Stimulated activated CD8-positive, alpha-beta memory T cell treated with anti-CD3 and anti-CD28 coated beads, Interleukin-15, amount 100 ng/mL, for 4 hours (primary cell): ENCODE results near the gene CRACDL.
"Not testable (repeated sequence)": the region's sequence is repeated elsewhere in the genome, so short reads cannot be mapped to it uniquely, and the experiment has no call there.

ENCODE experiments used
- DNase-seq, 2 donors: peaks; one replicate each; pipeline ENCODE4 v3.0.0-alpha.2; 2020; ENCODE audit warnings: low read depth in 2 of 2

Gene CRACDL

DNA sequence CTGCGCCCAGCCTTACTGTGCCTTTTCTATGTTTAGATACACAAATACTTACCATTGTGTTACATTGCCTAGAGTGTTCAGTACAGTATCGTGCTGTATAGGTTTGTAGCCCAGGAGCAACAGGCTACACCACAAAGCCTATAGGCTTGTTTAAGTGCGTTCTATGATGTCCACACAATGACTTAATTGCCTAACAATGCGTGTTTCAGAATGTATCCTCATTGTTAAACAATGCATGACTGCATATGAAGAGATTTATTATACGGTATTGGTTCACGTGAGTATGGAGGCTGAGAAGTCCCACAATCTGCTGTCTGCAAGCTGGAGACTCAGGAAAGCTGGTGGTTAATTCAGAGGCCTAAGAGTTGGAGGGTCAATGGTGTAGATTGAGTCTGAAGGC, 158.9 kb downstream of the CRACDL start:
- no peak for DNase-seq

DNA sequence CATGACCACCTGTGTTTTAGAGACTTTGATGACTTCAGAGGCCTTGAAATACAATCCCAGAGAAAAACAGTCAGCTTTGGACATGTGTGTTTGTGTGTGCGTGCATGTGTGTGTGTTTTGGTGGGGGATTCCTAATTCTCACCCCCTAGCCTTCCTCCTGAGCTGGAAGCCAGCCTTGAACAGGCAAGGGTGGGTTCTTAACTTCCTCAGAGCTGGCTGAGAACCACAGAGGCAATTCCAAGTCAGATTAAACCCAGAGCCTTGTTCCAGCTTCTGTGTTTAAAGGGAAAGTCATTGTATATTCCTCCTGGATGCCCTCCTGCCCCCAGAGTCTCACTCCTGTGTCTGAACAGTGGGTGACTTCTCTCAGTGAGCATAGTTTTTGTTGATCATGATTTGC, 159.9 kb downstream of the CRACDL start:
- DNase-seq: no peak

DNA sequence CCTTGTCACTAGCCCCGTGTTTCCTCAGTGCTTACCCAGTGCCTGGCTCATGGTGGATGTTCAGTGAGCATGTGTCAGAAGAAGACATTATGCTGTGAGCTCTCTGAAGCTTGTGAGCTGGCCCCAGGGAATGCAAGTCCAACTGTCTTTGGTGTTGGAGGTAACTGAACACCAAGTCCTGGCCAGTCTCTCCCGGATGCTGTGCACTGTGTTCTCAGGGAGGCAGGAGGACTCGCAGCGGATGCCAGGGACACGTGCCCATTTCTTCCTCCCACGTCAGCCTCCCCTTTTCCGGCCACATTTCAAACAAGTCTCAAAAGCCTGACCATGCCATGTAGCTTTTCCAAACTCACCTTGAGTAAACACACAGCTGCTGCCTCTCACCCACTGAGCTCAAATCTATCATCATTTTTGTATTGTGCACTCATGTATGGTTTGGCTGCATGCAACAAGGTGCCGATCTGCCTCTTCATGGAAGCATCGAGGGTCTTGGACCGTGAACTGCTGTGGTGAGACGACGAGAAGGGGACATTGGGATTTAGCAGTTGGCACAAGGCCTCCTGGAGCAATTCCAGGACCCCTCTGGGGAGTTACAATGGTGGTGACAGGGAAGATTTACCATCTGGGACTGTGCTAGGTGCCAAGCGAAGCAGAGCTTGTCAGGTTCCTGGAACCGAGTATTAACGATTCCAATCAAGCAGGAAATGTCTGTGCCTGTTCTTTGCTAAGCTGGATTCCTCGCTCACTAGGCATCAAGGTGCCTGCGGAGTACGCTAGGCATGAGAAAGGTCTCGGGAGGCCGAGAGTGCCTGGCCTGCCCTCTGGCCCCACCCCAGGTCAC, 160.7 kb downstream of the CRACDL start:
- DNase-seq: no peak

- DNase-seq: no peak
These were observed 162.1 kb downstream of the CRACDL start for GRCh38 chr2:98773907-98774306.

DNA sequence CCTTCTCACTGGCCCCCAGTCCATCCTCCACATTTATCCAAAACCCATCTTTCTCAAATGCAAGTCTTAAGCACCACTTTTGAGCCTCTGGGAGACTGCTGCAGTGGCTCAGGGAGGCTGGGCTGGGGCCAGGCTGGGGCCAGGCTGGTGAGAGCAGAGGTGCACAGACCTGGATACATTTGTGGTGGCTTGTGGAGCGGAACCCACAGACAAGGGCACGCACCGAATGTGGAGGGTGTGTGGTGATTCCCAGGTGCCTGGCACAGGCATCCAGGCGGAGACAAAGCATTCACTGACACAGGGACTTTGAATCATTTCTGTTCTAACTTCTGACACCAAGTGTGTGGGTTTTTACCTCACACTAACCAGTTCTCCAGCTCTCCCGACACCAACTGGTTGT, 162.9 kb downstream of the CRACDL start:
- no peak for DNase-seq

GRCh38 chr2:98772536-98772935, 163.5 kb downstream of the CRACDL start:
- DNase-seq: no peak

DNA sequence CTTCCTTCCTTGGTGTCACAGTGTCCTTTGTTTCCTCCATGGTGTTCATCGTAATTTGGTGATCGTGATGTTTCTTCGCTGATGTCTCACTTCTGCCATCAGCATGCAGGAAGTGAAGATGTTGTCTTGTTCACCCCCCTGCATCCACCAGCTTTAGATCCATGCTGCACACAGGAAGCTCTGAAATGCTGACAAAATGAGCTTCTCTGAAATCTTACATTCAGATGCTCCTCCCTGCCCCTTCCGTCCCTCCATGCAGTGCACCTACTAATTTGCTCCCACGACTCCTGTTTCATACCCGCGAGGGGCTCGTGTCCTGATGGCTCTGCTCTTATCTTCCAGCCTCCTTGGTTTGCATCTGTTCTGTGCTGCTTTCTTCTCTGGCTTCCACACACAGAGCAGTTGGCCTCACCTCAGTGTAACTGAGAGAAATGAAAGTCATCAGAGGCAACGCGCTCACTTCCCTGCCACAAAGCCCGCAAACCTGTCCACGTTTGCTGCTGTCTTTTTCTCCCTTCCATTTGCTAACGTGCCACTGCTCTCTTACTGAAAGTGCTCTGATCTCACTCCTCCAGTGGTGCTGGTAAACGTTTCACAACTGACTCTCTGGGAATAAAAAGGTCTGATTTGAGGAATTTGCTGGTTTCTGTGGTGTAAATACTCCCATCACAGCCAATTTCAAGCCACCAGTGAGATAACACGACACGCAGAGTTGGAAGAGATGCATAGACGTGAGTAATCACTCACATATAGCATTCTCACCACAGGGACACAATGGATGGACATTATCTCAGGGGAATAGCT, 164.1 kb downstream of the CRACDL start:
- no peak for DNase-seq

- no peak for DNase-seq
These were observed 164.8 kb downstream of the CRACDL start for GRCh38 chr2:98771264-98771663.

DNA sequence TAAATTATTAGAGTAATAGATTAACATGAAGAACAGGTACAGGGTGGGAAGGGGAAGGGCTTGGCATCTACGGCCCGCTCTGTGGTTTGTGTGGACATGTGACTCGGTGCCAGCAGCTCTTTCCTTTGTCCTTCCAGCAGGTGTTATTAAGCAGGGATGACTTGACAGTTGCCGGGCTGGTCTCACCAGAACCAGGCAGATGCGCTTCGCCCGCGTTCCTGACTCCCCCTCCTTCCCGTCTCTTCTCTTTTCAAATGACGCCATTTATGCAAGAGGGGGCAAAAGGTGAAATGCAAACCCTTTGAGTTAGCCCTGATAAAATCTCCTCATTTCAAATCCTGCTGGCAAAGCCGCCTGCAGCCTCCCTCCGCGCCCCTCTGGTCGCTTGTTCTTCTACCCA, 166.2 kb downstream of the CRACDL start:
- no peak for DNase-seq

- no peak for DNase-seq
These were observed 166.9 kb downstream of the CRACDL start for GRCh38 chr2:98769114-98769476.

DNA sequence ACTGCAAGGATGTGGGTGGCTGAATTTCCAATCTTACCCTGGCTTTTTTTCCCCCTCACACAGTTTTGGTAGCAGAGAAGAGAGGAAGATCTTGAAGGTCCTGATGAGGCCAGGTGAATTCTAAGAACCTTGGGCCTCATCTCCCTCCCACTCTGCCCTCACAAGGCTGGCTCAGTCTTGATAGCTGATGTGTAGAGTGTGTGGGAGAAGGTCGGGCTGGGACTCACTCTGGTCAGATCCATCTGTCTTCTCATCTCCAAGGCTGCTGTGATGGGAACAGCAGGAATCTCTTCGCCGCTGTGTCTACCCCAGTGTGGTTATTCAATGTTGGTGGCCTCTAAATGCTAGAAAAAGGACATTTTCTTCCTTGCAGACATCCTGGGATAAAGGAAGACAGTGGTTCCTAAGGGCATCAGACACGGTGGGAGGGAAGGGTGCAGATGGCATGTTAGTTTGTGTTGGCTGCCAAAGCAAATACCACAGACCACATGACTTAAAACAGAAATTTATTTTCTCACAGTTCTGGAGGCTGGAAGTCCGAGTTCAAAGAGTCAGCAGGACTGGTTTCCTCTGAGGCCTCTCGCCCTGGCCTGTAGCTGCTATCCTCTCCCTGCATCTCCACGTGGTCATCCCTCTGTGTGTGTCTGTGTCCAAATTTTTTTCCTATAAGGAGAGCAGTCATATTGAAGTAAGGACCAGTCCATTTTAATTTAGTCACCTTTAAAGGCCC, 167.5 kb downstream of the CRACDL start:
- no peak for DNase-seq

- no peak for DNase-seq
These were observed 171.5 kb downstream of the CRACDL start for GRCh38 chr2:98764499-98764898.

GRCh38 chr2:98763209-98763951, 172.6 kb downstream of the CRACDL start:
- no peak for DNase-seq

DNA sequence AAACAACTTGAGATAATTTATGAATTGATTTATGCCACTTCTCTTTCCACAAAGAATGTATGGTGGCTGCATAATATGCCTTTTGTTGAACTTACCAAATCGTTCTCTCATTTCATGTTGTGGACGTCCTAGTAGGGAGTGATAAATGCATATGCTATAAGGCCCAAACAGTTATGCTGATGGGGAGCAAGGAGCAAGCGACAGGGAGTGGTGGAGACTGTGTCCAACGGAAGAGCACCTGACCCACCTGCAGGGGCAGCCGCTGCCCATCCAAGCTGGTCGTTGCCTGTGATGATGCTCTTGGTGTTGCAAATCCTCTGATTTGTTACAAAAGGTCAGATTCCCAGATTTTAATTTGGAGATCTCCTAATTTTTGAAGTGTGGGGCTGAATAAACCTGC, 174.1 kb downstream of the CRACDL start:
- no peak for DNase-seq

- DNase-seq: peak in 1 of 2 donors; percentile 31
These were observed 174.7 kb downstream of the CRACDL start for GRCh38 chr2:98761267-98761781.

GRCh38 chr2:98759827-98760625, 176.0 kb downstream of the CRACDL start:
- DNase-seq: no peak

GRCh38 chr2:98759338-98759737, 176.7 kb downstream of the CRACDL start:
- no peak for DNase-seq

DNA sequence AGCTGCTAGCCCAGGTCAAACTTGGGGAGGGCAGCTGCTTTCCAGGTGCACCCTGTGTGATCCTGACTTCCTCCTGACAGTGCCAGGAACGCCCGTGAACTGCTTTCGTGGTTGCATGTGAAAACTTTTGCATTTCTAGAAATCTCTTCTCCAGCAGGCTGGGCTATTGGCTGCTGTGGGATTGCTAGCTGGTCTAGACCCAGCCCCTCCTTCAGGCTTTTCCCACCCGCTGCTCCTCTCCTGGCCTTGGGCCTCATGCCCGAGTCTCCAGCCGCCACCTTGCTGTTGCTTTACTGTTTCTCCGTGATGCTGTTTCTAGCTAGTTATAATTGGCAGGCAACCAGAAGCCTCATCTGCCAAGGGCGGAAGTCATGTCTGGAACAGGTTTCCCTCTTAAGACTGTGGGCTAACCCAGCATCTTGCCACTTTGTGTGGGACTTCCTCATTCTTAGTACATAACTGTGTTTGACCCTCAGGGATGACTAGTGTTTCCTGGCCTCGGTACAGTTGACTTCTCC, 178.1 kb downstream of the CRACDL start:
- DNase-seq: no peak

DNA sequence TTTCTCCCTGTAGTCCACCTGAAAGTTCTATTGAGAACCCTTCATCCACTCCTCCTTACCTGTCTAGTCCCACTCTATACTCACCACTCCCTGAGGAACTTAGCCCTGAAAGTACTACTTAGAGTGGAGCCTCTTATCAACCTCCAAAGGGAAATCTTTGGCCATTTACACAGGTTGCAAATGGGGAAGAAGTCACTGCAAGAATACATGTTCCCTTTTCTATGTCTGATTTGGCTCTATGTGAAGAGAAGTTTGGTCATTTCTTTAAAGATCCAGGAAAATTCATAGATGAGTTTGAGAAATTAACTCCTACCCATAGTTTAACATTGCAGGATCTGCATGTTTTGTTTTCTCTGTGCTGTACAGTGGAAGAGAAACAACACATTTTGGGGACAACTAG, 182.2 kb downstream of the CRACDL start:
- DNase-seq: no peak

DNA sequence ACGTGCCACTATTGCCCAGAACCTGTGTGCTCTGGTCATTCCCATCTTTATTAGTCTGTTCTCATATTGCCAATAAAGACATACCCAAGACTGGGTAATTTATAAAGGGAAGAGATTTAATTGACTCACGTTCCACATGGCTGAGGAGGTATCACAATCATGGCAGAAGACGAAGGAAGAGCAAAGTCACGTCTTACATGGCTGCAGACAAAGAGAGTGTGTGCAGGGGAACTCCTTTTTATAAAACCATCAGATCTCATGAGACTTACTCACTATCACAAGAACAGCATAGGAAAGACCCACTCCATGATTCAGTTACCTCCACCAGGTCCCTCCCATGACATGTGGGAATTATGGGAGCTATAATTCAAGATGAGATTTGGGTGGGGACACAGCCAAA, 183.3 kb downstream of the CRACDL start:
- not testable (repeated sequence) for DNase-seq
